K562 (cell line): ENCODE results near the gene CDC42EP1. TPM values are rescaled to one million over a fixed set of nuclear protein-coding genes. Genes with fewer than 3 reads are reported as not detected.
A peak's percentile ranks its signal among the peaks of the same experiment; 100 is the strongest.

Source experiments
- CREB3L1 ChIP-seq: fragments of 450-650 bp; IDR thresholded peaks from 2 replicates; pipeline ENCODE4 v1.6.1; 2014; ENCODE audit warnings: low read depth, mild to moderate bottlenecking, moderate library complexity, borderline replicate concordance
- ESRRA ChIP-seq: fragments of 450-650 bp; IDR thresholded peaks from 2 replicates; pipeline ENCODE4 v1.6.1; 2014; ENCODE audit warnings: low read depth, mild to moderate bottlenecking, moderate library complexity, borderline replicate concordance
- FOXK2 ChIP-seq, 2 experiments: fragments of 450-650 bp; IDR thresholded peaks in 1 of 2; conservative IDR thresholded peaks in 1 of 2; 2 replicates each; pipeline ENCODE4 v1.6.1; 2016; ENCODE audit warnings: low read depth in 2 of 2, mild to moderate bottlenecking in 1 of 2
- KDM5B ChIP-seq: fragments of 200-600 bp; sonication (generic); IDR thresholded peaks from 2 replicates; pipeline ENCODE4 v1.6.1; 2012; ENCODE audit warnings: low read depth, mild to moderate bottlenecking, moderate library complexity, low read length, control low read depth, inconsistent platforms; ENCODE audit not compliant: insufficient replicate concordance
- MNT ChIP-seq, 2 experiments: fragments of 450-650 bp; conservative IDR thresholded peaks; 2 replicates each; pipeline ENCODE4 v1.6.1; 2017; ENCODE audit warnings: mild to moderate bottlenecking in 2 of 2, moderate library complexity in 2 of 2
- MTA1 ChIP-seq: fragments of 450-650 bp; IDR thresholded peaks from 2 replicates; pipeline ENCODE4 v1.6.1; 2017; ENCODE audit warnings: borderline replicate concordance
- POLR2AphosphoS2 ChIP-seq: IDR thresholded peaks from 2 replicates; pipeline ENCODE4 v1.6.1; 2012; ENCODE audit warnings: low read length, improper control_type of control experiment
- PTTG1 ChIP-seq: fragments of 450-650 bp; IDR thresholded peaks from 2 replicates; pipeline ENCODE4 v1.6.1; 2016; ENCODE audit warnings: low read depth, mild to moderate bottlenecking, missing genetic modification characterization, missing compliant biosample characterization
- SPI1 ChIP-seq: IDR thresholded peaks from 2 replicates; pipeline ENCODE4 v1.6.1; 2011; ENCODE audit warnings: low read depth, low read length, control low read depth, borderline replicate concordance
- XRCC5 ChIP-seq: fragments of 200-400 bp; formaldehyde crosslinking; IDR thresholded peaks from 2 replicates; pipeline ENCODE4 v1.6.1; 2017; ENCODE audit warnings: low read depth, mild to moderate bottlenecking, low read length
- ZNF197 ChIP-seq: fragments of 200-800 bp; sonication (Bioruptor generic); IDR thresholded peaks from 2 replicates; pipeline ENCODE4 v1.6.1; 2016; ENCODE audit warnings: low read depth, missing genetic modification characterization, missing compliant biosample characterization
- ZNF77 ChIP-seq: fragments of 250-450 bp; sonication (Bioruptor Pico); IDR thresholded peaks from 2 replicates; pipeline ENCODE4 v1.5.0; 2020
- polyA plus RNA-seq, 8 experiments: library from polyadenylated mRNA; depleted of rRNA in 4 of 8; stranded (reverse) in 5 of 8; unstranded in 3 of 8; fragments of >200 nt; fragmentation: Nextera tagmentation in 2 of 8; fragmentation: Illumina TruSeq in 1 of 8; extraction: Ambion mirVana in 2 of 8; extraction: Trizol in 1 of 8; gene quantifications; 2 replicates each; pipeline versions ENCODE4 v1.2.1 to v1.2.3, GENCODE V29; 2011 to 2014; ENCODE audit warnings: inconsistent platforms in 1 of 8, missing spikeins in 1 of 8
- total RNA-seq, 7 experiments: library from RNA; depleted of rRNA in 6 of 7; stranded (reverse); fragments of >200 nt in 6 of 7; fragmentation: Illumina TruSeq in 2 of 7; extraction: Trizol in 2 of 7; gene quantifications; 2 replicates each; pipeline versions ENCODE4 v1.2.1 to v1.2.3, GENCODE V29; 2011 to 2021; ENCODE audit warnings: low replicate concordance in 1 of 7
- TF ChIP-seq, protein P1 (sequence below), 2 experiments: fragments of 450-650 bp; IDR thresholded peaks; 2 replicates each; pipeline ENCODE4 v1.6.1; 2016; ENCODE audit warnings: mild to moderate bottlenecking in 2 of 2, borderline replicate concordance in 1 of 2, low read depth in 1 of 2, moderate library complexity in 1 of 2
- TF ChIP-seq, protein P2 (sequence below): sonication (generic); formaldehyde crosslinking; IDR thresholded peaks from 2 replicates; pipeline ENCODE4 v1.8.0; 2022; ENCODE audit warnings: missing genetic modification reagents, mild to moderate bottlenecking, moderate library complexity, borderline replicate concordance

CDC42EP1 gene
- total and polyA plus RNA-seq, 9 of the 15 experiments (the other 6 are each of a cell fraction or from before 2014, with no cell fraction given), result 0.67 to 70.2 (median 7.3) TPM

- TF ChIP-seq, protein P1, sequence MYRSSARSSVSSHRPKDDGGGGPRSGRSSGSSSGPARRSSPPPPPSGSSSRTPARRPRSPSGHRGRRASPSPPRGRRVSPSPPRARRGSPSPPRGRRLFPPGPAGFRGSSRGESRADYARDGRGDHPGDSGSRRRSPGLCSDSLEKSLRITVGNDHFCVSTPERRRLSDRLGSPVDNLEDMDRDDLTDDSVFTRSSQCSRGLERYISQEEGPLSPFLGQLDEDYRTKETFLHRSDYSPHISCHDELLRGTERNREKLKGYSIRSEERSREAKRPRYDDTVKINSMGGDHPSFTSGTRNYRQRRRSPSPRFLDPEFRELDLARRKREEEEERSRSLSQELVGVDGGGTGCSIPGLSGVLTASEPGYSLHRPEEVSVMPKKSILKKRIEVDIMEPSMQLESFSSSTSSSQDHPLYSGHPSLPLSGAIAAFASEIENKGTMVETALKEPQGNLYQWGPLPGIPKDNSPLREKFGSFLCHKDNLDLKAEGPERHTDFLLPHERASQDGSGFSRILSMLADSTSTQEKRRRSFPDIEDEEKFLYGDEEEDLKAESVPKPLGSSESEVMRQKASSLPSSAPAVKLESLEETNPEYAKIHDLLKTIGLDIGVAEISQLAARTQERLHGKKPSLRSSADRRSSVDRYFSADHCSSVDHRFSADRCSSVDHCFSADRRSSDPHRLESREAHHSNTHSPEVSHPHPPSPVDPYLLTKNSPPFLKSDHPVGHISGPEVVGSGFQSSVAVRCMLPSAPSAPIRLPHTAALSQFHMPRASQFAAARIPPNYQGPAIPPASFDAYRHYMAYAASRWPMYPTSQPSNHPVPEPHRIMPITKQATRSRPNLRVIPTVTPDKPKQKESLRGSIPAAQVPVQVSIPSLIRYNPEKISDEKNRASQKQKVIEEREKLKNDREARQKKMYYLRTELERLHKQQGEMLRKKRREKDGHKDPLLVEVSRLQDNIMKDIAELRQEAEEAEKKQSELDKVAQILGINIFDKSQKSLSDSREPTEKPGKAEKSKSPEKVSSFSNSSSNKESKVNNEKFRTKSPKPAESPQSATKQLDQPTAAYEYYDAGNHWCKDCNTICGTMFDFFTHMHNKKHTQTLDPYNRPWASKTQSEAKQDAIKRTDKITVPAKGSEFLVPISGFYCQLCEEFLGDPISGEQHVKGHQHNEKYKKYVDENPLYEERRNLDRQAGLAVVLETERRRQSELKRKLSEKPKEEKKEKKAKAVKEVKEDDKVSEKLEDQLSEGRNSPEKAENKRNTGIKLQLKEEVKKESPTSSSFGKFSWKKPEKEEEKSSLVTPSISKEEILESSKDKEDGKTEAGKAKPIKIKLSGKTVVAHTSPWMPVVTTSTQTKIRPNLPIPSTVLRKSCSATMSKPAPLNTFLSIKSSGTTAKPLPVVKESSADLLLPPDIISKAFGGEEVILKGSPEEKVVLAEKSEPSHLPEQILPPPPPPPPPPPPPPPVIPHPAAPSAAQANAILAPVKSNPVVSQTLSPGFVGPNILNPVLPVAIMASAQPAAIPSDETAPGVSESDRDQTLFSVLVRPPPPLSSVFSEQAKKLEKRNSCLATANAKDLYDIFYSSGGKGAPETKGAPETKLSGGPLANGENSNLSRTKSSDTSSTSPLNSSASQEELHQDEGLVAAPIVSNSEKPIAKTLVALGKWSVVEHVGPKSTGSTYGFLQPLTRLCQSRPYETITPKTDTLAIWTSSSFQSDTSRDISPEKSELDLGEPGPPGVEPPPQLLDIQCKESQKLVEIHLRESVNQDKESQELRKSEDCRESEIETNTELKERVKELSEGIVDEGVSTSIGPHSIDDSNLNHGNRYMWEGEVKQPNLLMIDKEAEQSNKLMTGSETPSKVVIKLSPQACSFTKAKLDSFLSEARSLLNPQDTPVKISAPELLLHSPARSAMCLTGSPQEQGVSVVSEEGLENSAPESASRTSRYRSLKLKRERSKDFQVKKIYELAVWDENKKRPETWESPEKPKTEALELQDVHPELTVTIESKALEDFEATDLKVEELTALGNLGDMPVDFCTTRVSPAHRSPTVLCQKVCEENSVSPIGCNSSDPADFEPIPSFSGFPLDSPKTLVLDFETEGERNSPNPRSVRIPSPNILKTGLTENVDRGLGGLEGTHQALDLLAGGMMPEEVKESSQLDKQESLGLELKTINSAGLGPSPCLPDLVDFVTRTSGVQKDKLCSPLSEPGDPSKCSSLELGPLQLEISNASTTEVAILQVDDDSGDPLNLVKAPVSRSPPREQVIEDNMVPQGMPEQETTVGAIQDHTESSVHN (IDR thresholded peaks at IDR 0.05; ENCODE audit: borderline replicate concordance in 1 of 2, low read depth in 1 of 2), result no peak
- no peak for TF ChIP-seq SPI1
- TF ChIP-seq XRCC5, result 0 out of 2 replicates have a peak, but pooled peaks have one; percentile 84
- TF ChIP-seq POLR2AphosphoS2, result no peak
- 0 out of 4 replicates have a peak, but pooled peaks of 1 of the 2 experiments have one; percentile 27 for TF ChIP-seq MNT (conservative IDR thresholded peaks at IDR 0.05)
- no peak for TF ChIP-seq CREB3L1
- TF ChIP-seq ESRRA, result no peak
- TF ChIP-seq ZNF77, result no peak
- TF ChIP-seq KDM5B, result no peak
- TF ChIP-seq, protein P2, sequence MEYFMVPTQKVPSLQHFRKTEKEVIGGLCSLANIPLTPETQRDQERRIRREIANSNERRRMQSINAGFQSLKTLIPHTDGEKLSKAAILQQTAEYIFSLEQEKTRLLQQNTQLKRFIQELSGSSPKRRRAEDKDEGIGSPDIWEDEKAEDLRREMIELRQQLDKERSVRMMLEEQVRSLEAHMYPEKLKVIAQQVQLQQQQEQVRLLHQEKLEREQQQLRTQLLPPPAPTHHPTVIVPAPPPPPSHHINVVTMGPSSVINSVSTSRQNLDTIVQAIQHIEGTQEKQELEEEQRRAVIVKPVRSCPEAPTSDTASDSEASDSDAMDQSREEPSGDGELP, result peak; percentile 70; the same call in 1 of the 2 replicates
- no peak for TF ChIP-seq MTA1
- TF ChIP-seq PTTG1 (tag), result no peak
- TF ChIP-seq ZNF197 (CRISPR knock-in tag), result no peak
- TF ChIP-seq FOXK2 (conservative IDR thresholded peaks at IDR 0.05 in 1 of 2, IDR thresholded peaks at IDR 0.05 in 1 of 2; ENCODE audit: low read depth in 2 of 2), result no peak
Observed at GRCh38 chr22:37538590-37539357, 21.5 kb upstream of the CDC42EP1 start (continued).
